Neural progenitor cell (in vitro differentiated cells): ENCODE data around the gene VKORC1. TPM values are rescaled to one million over a fixed set of nuclear protein-coding genes. Genes with fewer than 3 reads are reported as not detected.

Experiments used
- DNase-seq: peaks from one replicate; pipeline ENCODE4 v3.0.0-alpha.2; 2016; ENCODE audit warnings: low spot score
- H2AFZ ChIP-seq: fragments of 200-600 bp; sonication (generic); replicated peaks from 2 replicates; pipeline ENCODE4 v1.6.1; 2016; ENCODE audit warnings: antibody characterized with exemption
- H3F3A ChIP-seq: fragments of 200-600 bp; sonication (generic); 2 replicates; pipeline ENCODE4 v1.6.1; 2016; ENCODE audit warnings: antibody characterized with exemption, low read depth
- H3K27ac ChIP-seq: fragments of 200-600 bp; sonication (generic); 2 replicates; pipeline ENCODE4 v1.5.1; 2016; ENCODE audit warnings: mild to moderate bottlenecking
- H3K27me3 ChIP-seq: fragments of 200-600 bp; sonication (generic); 2 replicates; pipeline ENCODE4 v1.6.1; 2016; ENCODE audit warnings: mild to moderate bottlenecking, moderate library complexity
- H3K36me3 ChIP-seq: fragments of 200-600 bp; sonication (generic); 2 replicates; pipeline ENCODE4 v1.5.1; 2016
- H3K4me1 ChIP-seq: fragments of 200-600 bp; sonication (generic); 2 replicates; pipeline ENCODE4 v1.6.1; 2016; ENCODE audit warnings: mixed run types
- H3K4me2 ChIP-seq: fragments of 200-600 bp; sonication (generic); 2 replicates; pipeline ENCODE4 v1.6.1; 2016
- H3K4me3 ChIP-seq: fragments of 200-600 bp; sonication (generic); 2 replicates; pipeline ENCODE4 v1.5.1; 2016
- H3K79me2 ChIP-seq: fragments of 200-600 bp; sonication (generic); 2 replicates; pipeline ENCODE4 v1.6.1; 2016; ENCODE audit warnings: low read depth
- H3K9ac ChIP-seq: fragments of 200-600 bp; sonication (generic); 2 replicates; pipeline ENCODE4 v1.6.1; 2016
- H3K9me3 ChIP-seq: fragments of 200-600 bp; sonication (generic); 2 replicates; pipeline ENCODE4 v1.5.1; 2016; ENCODE audit warnings: low read depth
- H4K20me1 ChIP-seq: fragments of 200-600 bp; sonication (generic); 2 replicates; pipeline ENCODE4 v1.6.1; 2016; ENCODE audit warnings: low read depth
- H3K27ac Mint-ChIP-seq: 3 replicates; pipeline ENCODE4 v1.8.0; 2021; ENCODE audit warnings: mixed read lengths
- H3K27me3 Mint-ChIP-seq: 2 replicates; pipeline ENCODE4 v1.8.0; 2022; ENCODE audit warnings: low read depth, mild to moderate bottlenecking, inconsistent platforms, moderate library complexity, mixed read lengths; ENCODE audit not compliant: insufficient read depth
- H3K36me3 Mint-ChIP-seq: 3 replicates; pipeline ENCODE4 v1.8.0; 2021; ENCODE audit warnings: mixed read lengths
- H3K4me1 Mint-ChIP-seq: 3 replicates; pipeline ENCODE4 v1.8.0; 2021; ENCODE audit warnings: mixed read lengths
- H3K4me3 Mint-ChIP-seq: 3 replicates; pipeline ENCODE4 v1.8.0; 2021; ENCODE audit warnings: mild to moderate bottlenecking, moderate library complexity, mixed read lengths
- H3K9me3 Mint-ChIP-seq: 3 replicates; pipeline ENCODE4 v1.8.0; 2020; ENCODE audit warnings: mixed read lengths
- CTCF ChIP-seq: fragments of 200-600 bp; sonication (generic); IDR thresholded peaks from 2 replicates; pipeline ENCODE4 v1.5.1; 2017; ENCODE audit warnings: antibody characterized with exemption, mild to moderate bottlenecking
- EZH2 ChIP-seq: fragments of 200-600 bp; sonication (generic); IDR thresholded peaks from 2 replicates; pipeline ENCODE4 v1.6.1; 2017; ENCODE audit warnings: antibody characterized with exemption, mild to moderate bottlenecking, moderate library complexity
- EZH2phosphoT487 ChIP-seq: fragments of 200-600 bp; sonication (generic); IDR thresholded peaks from 2 replicates; pipeline ENCODE4 v1.6.1; 2017; ENCODE audit warnings: antibody characterized with exemption
- total RNA-seq: library from RNA; depleted of rRNA; stranded (reverse); fragments of >200 nt; gene quantifications from 2 replicates; pipeline ENCODE4 v1.2.3, GENCODE V29; 2015; ENCODE audit warnings: low replicate concordance

Gene VKORC1
- total RNA-seq, 1 donor from 2014 or later = 95.9 TPM

GRCh38 chr16:31079342-31079944 lies 15.2 kb downstream of the VKORC1 start:
- Histone ChIP-seq H3F3A (peaks cover 10% of the 10 kb centered on the region), H3K27me3 (no peaks in the 10 kb centered on the region), H3K27ac (no peak overlapping the region), H2AFZ (no peak overlapping the region), H3K4me2 (no peak overlapping the region), H3K9ac (no peak overlapping the region), H3K4me3 (no peak overlapping the region), H3K36me3 (no peaks in the 10 kb centered on the region), H4K20me1 (peaks cover 59% of the 10 kb centered on the region), H3K4me1 (peaks cover 6% of the 10 kb centered on the region), H3K79me2 (peaks cover 31% of the 10 kb centered on the region), H3K9me3 (no peaks in the 10 kb centered on the region)
- Mint-ChIP-seq H3K27ac (no peak overlapping the region), H3K4me1 (peaks cover 10% of the 10 kb centered on the region), H3K36me3 (peaks cover 24% of the 10 kb centered on the region), H3K27me3 (peaks cover 13% of the 10 kb centered on the region), H3K4me3 (no peak overlapping the region), H3K9me3 (no peaks in the 10 kb centered on the region)
- DNase-seq = no peak
- no peak for TF ChIP-seq CTCF
- no peak for TF ChIP-seq EZH2
- TF ChIP-seq EZH2phosphoT487 = no peak

GRCh38 chr16:31078597-31079341 lies 15.8 kb downstream of the VKORC1 start:
- Mint-ChIP-seq H3K9me3 (no peaks in the 10 kb centered on the region), H3K4me3 (no peak overlapping the region), H3K27ac (no peak overlapping the region), H3K27me3 (peaks cover 13% of the 10 kb centered on the region), H3K4me1 (peaks cover 10% of the 10 kb centered on the region), H3K36me3 (peaks cover 24% of the 10 kb centered on the region)
- no peak overlapping the region for H3K4me2 ChIP-seq
- H3K4me3 ChIP-seq = no peak overlapping the region
- peaks cover 31% of the 10 kb centered on the region for H3K79me2 ChIP-seq
- no peak for DNase-seq
- TF ChIP-seq EZH2 (no peak), CTCF (no peak), EZH2phosphoT487 (no peak)
- H3F3A ChIP-seq = peaks cover 15% of the 10 kb centered on the region
- peaks cover 59% of the 10 kb centered on the region for H4K20me1 ChIP-seq
- no peak overlapping the region for H3K9ac ChIP-seq
- H2AFZ ChIP-seq = no peak overlapping the region
- no peaks in the 10 kb centered on the region for H3K36me3 ChIP-seq
- no peak overlapping the region for H3K27ac ChIP-seq
- H3K9me3 ChIP-seq = no peaks in the 10 kb centered on the region
- peaks cover 6% of the 10 kb centered on the region for H3K4me1 ChIP-seq
- no peaks in the 10 kb centered on the region for H3K27me3 ChIP-seq

DNA sequence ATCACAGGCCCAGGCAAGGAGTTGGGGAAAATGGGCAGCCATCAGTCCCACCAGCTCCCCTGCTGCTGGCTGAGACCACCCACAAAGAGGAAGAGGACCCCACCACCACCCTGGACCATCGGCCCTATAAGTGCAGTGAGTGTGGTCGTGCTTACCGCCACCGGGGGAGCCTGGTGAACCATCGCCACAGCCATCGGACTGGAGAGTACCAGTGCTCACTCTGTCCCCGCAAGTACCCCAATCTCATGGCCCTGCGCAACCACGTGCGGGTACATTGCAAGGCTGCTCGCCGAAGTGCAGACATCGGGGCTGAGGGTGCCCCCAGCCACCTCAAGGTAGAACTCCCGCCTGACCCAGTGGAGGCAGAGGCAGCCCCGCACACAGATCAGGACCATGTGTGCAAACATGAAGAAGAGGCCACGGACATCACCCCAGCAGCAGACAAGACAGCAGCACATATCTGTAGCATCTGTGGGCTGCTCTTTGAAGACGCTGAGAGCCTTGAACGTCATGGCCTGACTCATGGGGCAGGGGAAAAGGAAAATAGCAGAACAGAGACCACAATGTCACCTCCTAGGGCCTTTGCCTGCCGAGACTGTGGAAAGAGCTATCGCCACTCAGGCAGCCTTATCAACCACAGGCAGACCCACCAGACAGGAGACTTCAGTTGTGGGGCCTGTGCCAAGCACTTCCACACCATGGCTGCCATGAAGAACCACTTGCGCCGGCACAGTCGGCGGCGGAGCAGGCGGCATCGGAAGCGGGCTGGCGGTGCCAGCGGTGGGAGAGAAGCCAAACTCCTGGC lies 16.8 kb downstream of the VKORC1 start:
- Mint-ChIP-seq H3K4me3 (no peak overlapping the region), H3K36me3 (peaks cover 22% of the 10 kb centered on the region), H3K27me3 (peaks cover 13% of the 10 kb centered on the region), H3K27ac (no peak overlapping the region), H3K4me1 (peaks cover 10% of the 10 kb centered on the region), H3K9me3 (no peaks in the 10 kb centered on the region)
- Histone ChIP-seq H3K27ac (no peak overlapping the region), H3K36me3 (no peaks in the 10 kb centered on the region), H3K9me3 (no peaks in the 10 kb centered on the region), H3K4me1 (peaks cover 6% of the 10 kb centered on the region), H3K79me2 (peaks cover 34% of the 10 kb centered on the region), H3K4me2 (no peak overlapping the region), H3F3A (peaks cover 21% of the 10 kb centered on the region), H3K9ac (no peak overlapping the region), H4K20me1 (peaks cover 57% of the 10 kb centered on the region), H3K4me3 (no peak overlapping the region), H2AFZ (no peak overlapping the region), H3K27me3 (no peaks in the 10 kb centered on the region)
- no peak for DNase-seq
- TF ChIP-seq EZH2 (no peak), EZH2phosphoT487 (no peak), CTCF (no peak)
